K562 (cell line): ENCODE results near the gene C4orf36. TPM values are rescaled to one million over a fixed set of nuclear protein-coding genes. Genes with fewer than 3 reads are reported as not detected.
A peak's percentile ranks its signal among the peaks of the same experiment; 100 is the strongest.

Experiments
- ATAC-seq: fragments of 200-7000 bp; cut with Tn5 transposase; 3 replicates; pipeline ENCODE4 v1.9.1; 2020; ENCODE audit warnings: moderate library complexity
- Bru-seq: library from RNA; stranded (reverse); fragments of 400-500 nt; gene quantifications from one replicate; lab custom pipeline; 2021; lab: Mats Ljungman, UMichigan
- BruChase-seq, 2 experiments: library from RNA; stranded (reverse); fragments of 400-500 nt; gene quantifications; one replicate each; lab custom pipeline; 2021; lab: Mats Ljungman, UMichigan
- BruUV-seq: library from RNA; stranded (reverse); fragments of 400-500 nt; replicated peaks from 2 replicates; lab custom pipeline; 2021; lab: Mats Ljungman, UMichigan
- CTCF ChIA-PET: fragments of 300-600 bp; formaldehyde crosslinking; extraction: SDS; loops from one replicate; lab custom pipeline; 2021; ENCODE audit warnings: low intra/inter-chr PET ratio; lab: Yijun Ruan, JAX
- POLR2A ChIA-PET: fragments of 300-600, 350-650 bp; sonication (Branson Sonifier 250); formaldehyde crosslinking; extraction: SDS; loops from one replicate; lab custom pipeline; 2021; ENCODE audit warnings: antibody characterized with exemption, inconsistent platforms; lab: Yijun Ruan, JAX
- DNase-seq, 4 experiments: peaks; one replicate each; pipeline versions ENCODE4 v3.0.0 to v3.0.0-alpha.2; 2011 to 2018; ENCODE audit warnings: low spot score in 3 of 4, mixed read lengths in 3 of 4; ENCODE audit errors: extremely low read depth in 1 of 4
- FAIRE-seq: peaks from 2 replicates; lab custom pipeline; 2011; peaks lifted over from hg19 to GRCh38; lab: Jason Lieb, UNC
- H2AFZ ChIP-seq: 2 replicates; pipeline ENCODE4 v1.6.0; 2011; ENCODE audit warnings: low read depth, low read length, control low read depth, inconsistent platforms
- H3K27ac ChIP-seq: fragments of 200-600 bp; 3 replicates; pipeline ENCODE4 v1.8.0; 2011; ENCODE audit warnings: low read depth, mild to moderate bottlenecking, control low read depth, inconsistent platforms, low read length, moderate library complexity, mixed read lengths; ENCODE audit errors: extremely low read depth
- H3K27me3 ChIP-seq, 2 experiments: fragments of 300-600 bp in 1 of 2; 2 replicates in 1 of 2; 3 replicates in 1 of 2; pipeline versions ENCODE4 v1.6.0 to v1.8.0; 2011; ENCODE audit warnings: inconsistent platforms in 2 of 2, low read length in 2 of 2, mild to moderate bottlenecking in 1 of 2, mixed read lengths in 1 of 2, moderate library complexity in 1 of 2; ENCODE audit not compliant: control insufficient read depth in 2 of 2, insufficient read depth in 2 of 2
- H3K36me3 ChIP-seq: fragments of 300-600 bp; 3 replicates; pipeline ENCODE4 v1.8.0; 2011; ENCODE audit warnings: mild to moderate bottlenecking, low read length, inconsistent platforms; ENCODE audit not compliant: control insufficient read depth, insufficient read depth
- H3K4me1 ChIP-seq, 2 experiments: fragments of 200-600 bp in 1 of 2; replicated peaks in 1 of 2; 2 replicates in 1 of 2; 3 replicates in 1 of 2; pipeline versions ENCODE4 v1.5.1 to v1.8.0; 2011; ENCODE audit warnings: inconsistent platforms in 2 of 2, low read length in 2 of 2, mild to moderate bottlenecking in 1 of 2, mixed read lengths in 1 of 2, moderate library complexity in 1 of 2; ENCODE audit not compliant: control insufficient read depth in 2 of 2, insufficient read depth in 2 of 2
- H3K4me2 ChIP-seq: 2 replicates; pipeline ENCODE4 v1.6.1; 2011; ENCODE audit warnings: low read length, control low read depth, inconsistent platforms, mixed read lengths; ENCODE audit not compliant: insufficient read depth
- H3K4me3 ChIP-seq: fragments of 200-600 bp; sonication (generic), shearing (Covaris generic); 2 replicates; pipeline ENCODE4 v1.5.1; 2016; ENCODE audit warnings: control low read depth, inconsistent platforms
- H3K79me2 ChIP-seq: fragments of 200-600 bp; 3 replicates; pipeline ENCODE4 v1.8.0; 2011; ENCODE audit warnings: low read length, inconsistent platforms; ENCODE audit not compliant: control insufficient read depth, insufficient read depth
- H3K9ac ChIP-seq, 2 experiments: 2 replicates each; pipeline versions ENCODE4 v1.6.0 to v1.6.1; 2011; ENCODE audit warnings: low read depth in 2 of 2, low read length in 2 of 2, control low read depth in 1 of 2, inconsistent platforms in 1 of 2, mild to moderate bottlenecking in 1 of 2, mixed read lengths in 1 of 2; ENCODE audit not compliant: insufficient read depth in 1 of 2
- H3K9me1 ChIP-seq: one replicate; pipeline ENCODE4 v1.6.0; 2011; ENCODE audit warnings: inconsistent platforms, mild to moderate bottlenecking, low read length, moderate library complexity; ENCODE audit not compliant: control insufficient read depth, insufficient read depth
- H3K9me3 ChIP-seq: replicated peaks from 2 replicates; pipeline ENCODE4 v1.5.1; 2011; ENCODE audit warnings: low read depth, low read length, inconsistent platforms; ENCODE audit not compliant: control insufficient read depth, insufficient read depth
- H4K20me1 ChIP-seq: replicated peaks from 2 replicates; pipeline ENCODE4 v1.6.1; 2011; ENCODE audit warnings: low read length, inconsistent platforms, mixed read lengths; ENCODE audit not compliant: control insufficient read depth, insufficient read depth
- FOXP4 ChIP-seq: sonication (generic); formaldehyde crosslinking; IDR thresholded peaks from 2 replicates; pipeline ENCODE4 v1.8.0; 2022; ENCODE audit warnings: mild to moderate bottlenecking, missing genetic modification reagents, borderline replicate concordance
- HINFP ChIP-seq: fragments of 450-650 bp; conservative IDR thresholded peaks from 2 replicates; pipeline ENCODE4 v1.6.1; 2016; ENCODE audit warnings: missing genetic modification characterization, low read depth, mild to moderate bottlenecking, control low read depth, missing compliant biosample characterization
- ZFX ChIP-seq: sonication (generic); formaldehyde crosslinking; IDR thresholded peaks from 2 replicates; pipeline ENCODE4 v1.8.0; 2022; ENCODE audit warnings: mild to moderate bottlenecking, missing genetic modification reagents, moderate library complexity
- ZNF165 ChIP-seq: fragments of 250-450 bp; sonication (Bioruptor Pico); IDR thresholded peaks from 2 replicates; pipeline ENCODE4 v1.4.0; 2020; ENCODE audit warnings: borderline replicate concordance
- ZNF224 ChIP-seq: sonication (generic); formaldehyde crosslinking; IDR thresholded peaks from 2 replicates; pipeline ENCODE4 v1.8.0; 2022; ENCODE audit warnings: mild to moderate bottlenecking, missing genetic modification reagents
- ZNF609 ChIP-seq: sonication (generic); formaldehyde crosslinking; IDR thresholded peaks from 2 replicates; pipeline ENCODE4 v1.8.1; 2023; ENCODE audit warnings: missing genetic modification reagents, mild to moderate bottlenecking, borderline replicate concordance
- WGBS: fragments of 100-300 bp; shearing (Covaris generic); methylation state at CpG from one replicate; pipeline ENCODE4 v1.1.6; 2016; ENCODE audit warnings: low coverage, mixed read lengths; ENCODE audit not compliant: insufficient coverage; ENCODE audit errors: missing lambda C conversion rate; 5-methylcytosine and 5-hydroxymethylcytosine counted together
- in situ Hi-C: fragments of 300-500 bp; cut with MboI; formaldehyde crosslinking; loops from 4 replicates; pipeline ENCODE4 v1.15.0; 2018; ENCODE audit warnings: inconsistent platforms, mixed read lengths
- intact Hi-C: fragments of 100-400 bp; cut with micrococcal nuclease; formaldehyde crosslinking; loops from 2 replicates; pipeline ENCODE4 v1.14.2; 2022
- long read RNA-seq, 3 experiments: library from polyadenylated mRNA in 2 of 3; library from RNA in 1 of 3; unstranded in 2 of 3; stranded (forward) in 1 of 3; transcript quantifications; one replicate each; pipeline ENCODE4 v2.0.0, GENCODE V29; 2019 to 2022
- polyA minus RNA-seq, 3 experiments: library from RNA; depleted of rRNA, polyadenylated mRNA; stranded (reverse); fragments of >200 nt; gene quantifications; 2 replicates each; pipeline ENCODE4 v1.2.3, GENCODE V29; 2011
- polyA plus RNA-seq, 8 experiments: library from polyadenylated mRNA; depleted of rRNA in 4 of 8; stranded (reverse) in 5 of 8; unstranded in 3 of 8; fragments of >200 nt; fragmentation: Nextera tagmentation in 2 of 8; fragmentation: Illumina TruSeq in 1 of 8; extraction: Ambion mirVana in 2 of 8; extraction: Trizol in 1 of 8; gene quantifications; 2 replicates each; pipeline versions ENCODE4 v1.2.1 to v1.2.3, GENCODE V29; 2011 to 2014; ENCODE audit warnings: inconsistent platforms in 1 of 8, missing spikeins in 1 of 8
- total RNA-seq, 7 experiments: library from RNA; depleted of rRNA in 6 of 7; stranded (reverse); fragments of >200 nt in 6 of 7; fragmentation: Illumina TruSeq in 2 of 7; extraction: Trizol in 2 of 7; gene quantifications; 2 replicates each; pipeline versions ENCODE4 v1.2.1 to v1.2.3, GENCODE V29; 2011 to 2021; ENCODE audit warnings: low replicate concordance in 1 of 7

C4orf36 gene
- not detected in 2 replicates for total RNA-seq (2011; cell fraction: chromatin; rRNA removed; ENCODE audit: low replicate concordance)
- total RNA-seq (2011; cell fraction: nucleolus; rRNA removed), result not detected in 2 replicates
- total RNA-seq (2011; cell fraction: nucleoplasm; rRNA removed), result not detected in 2 replicates
- total RNA-seq (2014; rRNA removed), result 0.14 TPM in 1 of 2 replicates, not detected in the other
- total RNA-seq (2014; rRNA removed; fragmentation: Illumina TruSeq; extraction: Trizol), result not detected in 2 replicates
- not detected in 2 replicates for total RNA-seq (2015; rRNA removed; fragmentation: Illumina TruSeq; extraction: Trizol)
- total RNA-seq (2021), result not detected in 2 replicates
- polyA plus RNA-seq (2011; rRNA removed), result 0.17 TPM in 1 of 2 replicates, not detected in the other
- 0.13 and 0.27 TPM in 2 replicates for polyA plus RNA-seq (2011; cell fraction: cytosol; rRNA removed)
- polyA plus RNA-seq (2011; cell fraction: nucleus; rRNA removed), result 0.45 and 0.48 TPM in 2 replicates
- 0.05 and 0.22 TPM in 2 replicates for polyA plus RNA-seq (2012)
- 0.45 TPM in 1 of 2 replicates, not detected in the other for polyA plus RNA-seq (2014; fragmentation: Illumina TruSeq; extraction: Trizol)
- under 1 TPM in 1 of 2 experiments, not detected in 1; 0.23 TPM for polyA plus RNA-seq (2014; fragmentation: Nextera tagmentation; extraction: Ambion mirVana)
- polyA plus RNA-seq (2014; rRNA removed), result not detected in 2 replicates
- not detected in 2 replicates for polyA minus RNA-seq (2011; rRNA and poly(A)+ RNA removed)
- polyA minus RNA-seq (2011; cell fraction: cytosol; rRNA and poly(A)+ RNA removed), result not detected in 2 replicates
- not detected in 2 replicates for polyA minus RNA-seq (2011; cell fraction: nucleus; rRNA and poly(A)+ RNA removed)
- percentile 26 among the genes with signal in this experiment for Bru-seq, nascent RNA
- BruChase-seq, experiment 1, labeled RNA remaining after a 2-hour chase, result percentile 33 among the genes with signal in this experiment
- percentile 28 among the genes with signal in this experiment for BruChase-seq, experiment 2, labeled RNA remaining after a 6-hour chase
- long read RNA-seq, experiment 1, partial matches to known transcripts, result 1 of 1 reads
- long read RNA-seq, experiment 1, other reads (novel, unspliced or antisense), result 0 of 1 reads
- long read RNA-seq, experiment 2, result 0 reads
- long read RNA-seq, experiment 3, result 0 reads

GRCh38 chr4:86891762-86892635, at the start of gene C4orf36:
Gene C4orf36 (minus strand): TSS chr4:86892422. CDS start chr4:86891520, 902 bp downstream.
- no TSS peak for BruUV-seq
- Histone ChIP-seq H3K9me3 (no peaks in the 10 kb centered on the region), H3K9ac (peak within 1 kb of the TSS; percentile 57 to 90), H2AFZ (peak within 1 kb of the TSS; percentile 93), H4K20me1 (no peaks in the 10 kb centered on the region), H3K4me1 (peaks cover 6 to 10% of the 10 kb centered on the region in 2 experiments; a peak in 3 of 5 replicates), H3K36me3 (no peaks in the 10 kb centered on the region), H3K27me3 (peaks cover 0 to 4% of the 10 kb centered on the region in 2 experiments; a peak in 2 of 5 replicates), H3K27ac (no peak within 1 kb of the TSS), H3K4me3 (peak within 1 kb of the TSS; percentile 57), H3K79me2 (no peaks in the 10 kb centered on the region), H3K4me2 (peak within 1 kb of the TSS; percentile 76), H3K9me1 (no peaks in the 10 kb centered on the region)
- FAIRE-seq (no peak), DNase-seq (peak; percentile 40 to 56 (median 48)), ATAC-seq (peak; percentile 86)
- intact Hi-C loops, result no loop called here
- 6% methylated on average over 65 of the region's 84 CpGs for WGBS
- in situ Hi-C loops, result loop anchor here (5.0 to 10.0 kb wide), 2 partner anchors 240 to 953 kb away; no protein-coding TSS in a partner anchor
- ChIA-PET CTCF (no interaction called here), POLR2A (no interaction called here)
- TF ChIP-seq FOXP4 (peak; percentile 91; the same call in 1 of the 2 replicates), ZNF224 (CRISPR knock-in tag) (peak; percentile 73; the same call in 1 of the 2 replicates), ZFX (CRISPR knock-in tag) (peak; percentile 78), ZNF165 (CRISPR knock-in tag) (no peak), HINFP (tag) (no peak), ZNF609 (CRISPR knock-in tag) (no peak)
